ENCODE data around the gene PLA2G2F. TPM values are rescaled to one million over a fixed set of nuclear protein-coding genes. Genes with fewer than 3 reads are reported as not detected.

The PLA2G2F gene
- total RNA-seq, 1 donor from 2014 or later = not detected

GRCh38 chr1:20102875-20103274, 36.2 kb upstream of the PLA2G2F start:
- ATAC-seq (no peak), DNase-seq (no peak)
- Histone ChIP-seq H3K4me3 (no peak overlapping the region), H3K9me3 (no peaks in the 10 kb centered on the region), H3K27ac (no peak overlapping the region), H3K36me3 (no peaks in the 10 kb centered on the region), H3K4me1 (peaks cover 15% of the 10 kb centered on the region), H3K27me3 (ENCODE audit: low read depth) (no peaks in the 10 kb centered on the region)
- intact Hi-C loops (cut with DNase I) = no loop called here
- no peak for TF ChIP-seq CTCF (IDR thresholded peaks at IDR 0.05)

DNA sequence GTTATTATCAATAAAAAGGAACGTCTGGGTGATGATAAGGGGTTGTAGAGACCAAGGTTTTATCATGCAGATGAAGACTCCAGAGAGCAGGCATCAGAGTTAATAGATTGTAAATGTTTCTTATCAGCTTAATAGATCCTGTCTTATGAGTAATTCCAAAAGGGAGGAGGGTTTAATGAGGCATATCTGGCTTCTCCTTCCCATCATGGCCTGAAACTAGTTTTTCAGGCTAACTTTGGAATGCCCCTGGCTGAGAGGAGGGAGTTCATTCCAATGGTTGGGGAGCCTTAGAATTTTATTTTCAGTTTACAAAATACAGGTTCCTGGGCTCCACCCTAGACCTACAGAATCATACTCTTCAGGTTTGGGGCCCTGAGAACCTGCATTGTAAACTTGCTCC, 33.3 kb upstream of the PLA2G2F start:
- intact Hi-C loops (cut with DNase I) = no loop called here
- no peak for TF ChIP-seq CTCF (IDR thresholded peaks at IDR 0.05)

DNA sequence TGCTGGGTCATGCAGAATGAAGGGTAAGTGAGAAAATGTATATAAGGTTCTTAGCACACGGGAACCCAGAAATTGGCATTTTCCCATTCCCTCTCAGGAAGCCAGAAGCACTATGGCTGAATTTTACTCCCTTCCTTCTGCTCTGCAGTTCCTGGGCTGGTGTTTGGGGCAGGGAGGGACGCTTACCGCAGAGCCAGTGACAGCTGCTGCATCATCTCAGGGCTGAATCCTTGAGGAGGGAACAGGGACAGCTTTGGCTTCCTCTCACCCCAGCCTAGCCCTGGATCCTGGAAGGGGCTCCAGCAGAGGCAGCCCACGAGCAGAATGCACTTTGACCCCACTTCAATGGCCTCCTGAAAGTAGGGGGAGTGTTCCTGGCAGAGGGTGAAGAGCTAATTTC, 31.8 kb upstream of the PLA2G2F start:
- no peak for DNase-seq
- no peaks in the 10 kb centered on the region for H3K9me3 ChIP-seq
- H3K4me3 ChIP-seq = no peak overlapping the region
- TF ChIP-seq CTCF (IDR thresholded peaks at IDR 0.05) = no peak
- H3K36me3 ChIP-seq = no peaks in the 10 kb centered on the region
- H3K27ac ChIP-seq = no peak overlapping the region
- intact Hi-C loops (cut with DNase I) = no loop called here
- ATAC-seq = no peak
- H3K4me1 ChIP-seq = peaks cover 5% of the 10 kb centered on the region
- peaks cover 1% of the 10 kb centered on the region for H3K27me3 ChIP-seq (ENCODE audit: low read depth)

More for the DNA sequence above, 33.3 kb upstream of the PLA2G2F start:
- Histone ChIP-seq H3K36me3 (no peaks in the 10 kb centered on the region), H3K27ac (no peak overlapping the region), H3K4me3 (no peak overlapping the region), H3K27me3 (ENCODE audit: low read depth) (no peaks in the 10 kb centered on the region), H3K4me1 (peaks cover 15% of the 10 kb centered on the region), H3K9me3 (no peaks in the 10 kb centered on the region)
- DNase-seq = no peak
- no peak for ATAC-seq

DNA sequence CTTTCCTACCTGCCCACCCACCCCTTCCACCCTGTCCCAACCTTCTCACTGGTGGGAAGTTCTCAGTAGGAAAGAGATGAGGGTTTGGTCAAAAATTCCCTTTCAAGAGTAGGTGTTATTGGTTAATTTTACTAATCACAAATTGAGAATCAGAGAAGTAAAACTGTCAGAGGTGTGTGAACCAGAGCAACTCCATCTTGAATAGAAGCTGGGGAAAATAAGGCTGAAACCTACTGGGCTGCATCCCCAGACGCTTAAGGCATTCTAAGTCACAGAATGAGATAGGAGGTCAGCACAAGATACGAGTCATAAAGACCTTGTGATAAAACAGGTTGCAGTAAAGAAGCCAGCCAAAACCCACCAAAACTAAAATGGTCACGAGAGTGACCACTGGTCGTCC, 31.3 kb upstream of the PLA2G2F start:
- Histone ChIP-seq H3K9me3 (no peaks in the 10 kb centered on the region), H3K27me3 (ENCODE audit: low read depth) (peaks cover 6% of the 10 kb centered on the region), H3K27ac (no peak overlapping the region), H3K36me3 (no peaks in the 10 kb centered on the region), H3K4me1 (peaks cover 5% of the 10 kb centered on the region), H3K4me3 (no peak overlapping the region)
- TF ChIP-seq CTCF (IDR thresholded peaks at IDR 0.05) = no peak
- ATAC-seq (no peak), DNase-seq (no peak)
- intact Hi-C loops (cut with DNase I) = no loop called here

DNA sequence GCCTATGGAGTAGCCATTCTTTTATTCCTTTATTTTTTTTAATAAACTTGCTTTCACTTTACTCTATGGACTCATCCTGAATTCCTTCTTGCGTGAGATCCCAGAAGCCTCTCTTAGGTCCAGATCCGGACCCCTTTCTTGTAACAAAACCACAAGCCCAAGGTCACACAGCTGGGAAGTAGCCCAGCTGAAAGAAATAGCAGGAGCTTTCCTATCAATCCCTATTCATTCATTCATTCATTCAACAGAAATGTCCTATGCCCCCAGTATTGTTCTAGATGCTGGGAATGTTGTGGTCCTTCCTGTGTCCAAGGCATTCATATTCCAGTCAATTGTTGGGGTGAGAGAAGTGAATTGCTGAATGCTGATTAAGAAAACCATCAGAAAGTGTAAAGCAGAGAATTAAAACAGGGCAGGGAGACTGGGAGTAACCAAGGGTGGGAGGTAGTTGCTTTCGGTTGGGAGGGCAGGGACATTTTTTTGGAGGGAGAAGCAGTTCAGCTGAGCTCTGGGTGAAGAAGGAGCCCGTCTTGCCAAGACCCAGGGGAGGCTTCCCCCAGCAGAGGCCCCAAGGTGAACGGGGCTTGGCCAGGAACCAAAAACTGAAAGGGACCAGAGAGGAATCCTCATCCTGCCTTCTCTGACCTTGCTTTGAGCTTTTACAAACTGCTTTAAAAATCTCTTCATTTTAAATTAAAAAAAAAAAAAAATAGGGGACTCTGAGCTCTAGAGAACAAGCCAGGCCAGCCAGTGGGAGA, 30.6 kb upstream of the PLA2G2F start:
- Histone ChIP-seq H3K4me3 (no peak overlapping the region), H3K4me1 (peaks cover 5% of the 10 kb centered on the region), H3K9me3 (no peaks in the 10 kb centered on the region), H3K27ac (no peak overlapping the region), H3K36me3 (no peaks in the 10 kb centered on the region), H3K27me3 (ENCODE audit: low read depth) (peaks cover 6% of the 10 kb centered on the region)
- no peak for TF ChIP-seq CTCF (IDR thresholded peaks at IDR 0.05)
- no peak for ATAC-seq
- intact Hi-C loops (cut with DNase I) = no loop called here
- no peak for DNase-seq

Measured in lower lobe of right lung (tissue), 2 donors.